Measurements from ENCODE around the gene BFSP2. TPM values are rescaled to one million over a fixed set of nuclear protein-coding genes. Genes with fewer than 3 reads are reported as not detected.

BFSP2 gene
- total RNA-seq, 4 donors from 2014 or later: not detected

GRCh38 chr3:133368371-133369067 is 31.3 kb upstream of the BFSP2 start:
- DNase-seq: no peak
- H3K4me3 ChIP-seq: no peak overlapping the region
- no peak for TF ChIP-seq POLR2A (IDR thresholded peaks at IDR 0.05)
- no peak for TF ChIP-seq CTCF (IDR thresholded peaks at IDR 0.05)
- no peaks in the 10 kb centered on the region for H3K9me3 ChIP-seq
- intact Hi-C loops (cut with DNase I; ENCODE audit: low total_unique reads): no loop called here
- H3K27ac ChIP-seq: no peak overlapping the region
- no peaks in the 10 kb centered on the region for H3K27me3 ChIP-seq
- H3K36me3 ChIP-seq: no peaks in the 10 kb centered on the region
- no peaks in the 10 kb centered on the region for H3K4me1 ChIP-seq

- Histone ChIP-seq H3K9me3 (no peaks in the 10 kb centered on the region), H3K4me1 (no peaks in the 10 kb centered on the region), H3K27me3 (no peaks in the 10 kb centered on the region), H3K36me3 (no peaks in the 10 kb centered on the region), H3K27ac (no peak overlapping the region), H3K4me3 (no peak overlapping the region)
- no peak for TF ChIP-seq POLR2A (IDR thresholded peaks at IDR 0.05)
- TF ChIP-seq CTCF (IDR thresholded peaks at IDR 0.05): no peak
- intact Hi-C loops (cut with DNase I; ENCODE audit: low total_unique reads): no loop called here
- no peak for DNase-seq
Measured at GRCh38 chr3:133369068-133369440, 30.8 kb upstream of the BFSP2 start.

- no peak overlapping the region for H3K27ac ChIP-seq
- DNase-seq: no peak
Measured at GRCh38 chr3:133371181-133371580, 28.7 kb upstream of the BFSP2 start.

GRCh38 chr3:133371676-133372075 is 28.2 kb upstream of the BFSP2 start:
- Histone ChIP-seq H3K36me3 (no peaks in the 10 kb centered on the region), H3K9me3 (no peaks in the 10 kb centered on the region), H3K4me3 (no peak overlapping the region), H3K27me3 (no peaks in the 10 kb centered on the region), H3K27ac (no peak overlapping the region), H3K4me1 (no peaks in the 10 kb centered on the region)
- TF ChIP-seq POLR2A (IDR thresholded peaks at IDR 0.05): no peak
- TF ChIP-seq CTCF (IDR thresholded peaks at IDR 0.05): no peak
- intact Hi-C loops (cut with DNase I; ENCODE audit: low total_unique reads): no loop called here
- DNase-seq: no peak

More at GRCh38 chr3:133371181-133371580, 28.7 kb upstream of the BFSP2 start:
- Histone ChIP-seq H3K4me3 (no peak overlapping the region), H3K27me3 (no peaks in the 10 kb centered on the region), H3K4me1 (no peaks in the 10 kb centered on the region), H3K9me3 (no peaks in the 10 kb centered on the region), H3K36me3 (no peaks in the 10 kb centered on the region)
- TF ChIP-seq POLR2A (IDR thresholded peaks at IDR 0.05): no peak
- TF ChIP-seq CTCF (IDR thresholded peaks at IDR 0.05): no peak
- intact Hi-C loops (cut with DNase I; ENCODE audit: low total_unique reads): no loop called here

GRCh38 chr3:133374708-133375402 is 25.0 kb upstream of the BFSP2 start:
- no peaks in the 10 kb centered on the region for H3K36me3 ChIP-seq
- no peaks in the 10 kb centered on the region for H3K27me3 ChIP-seq
- H3K4me3 ChIP-seq: no peak overlapping the region
- DNase-seq: no peak
- no peak for TF ChIP-seq CTCF (IDR thresholded peaks at IDR 0.05)
- TF ChIP-seq POLR2A (IDR thresholded peaks at IDR 0.05): no peak
- H3K27ac ChIP-seq: no peak overlapping the region
- no peaks in the 10 kb centered on the region for H3K4me1 ChIP-seq
- intact Hi-C loops (cut with DNase I; ENCODE audit: low total_unique reads): no loop called here
- H3K9me3 ChIP-seq: no peaks in the 10 kb centered on the region
